A172 (cell line): Measurements from ENCODE around the gene KDM3B. TPM values are rescaled to one million over a fixed set of nuclear protein-coding genes. Genes with fewer than 3 reads are reported as not detected.

ENCODE experiments used
- DNase-seq: peaks from one replicate; pipeline ENCODE4 v3.0.0-alpha.2; 2015; ENCODE audit warnings: low spot score
- total RNA-seq: library from RNA; depleted of rRNA; stranded (reverse); fragments of >200 nt; shearing (Covaris generic); gene quantifications from 2 replicates; pipeline ENCODE4 v1.2.3, GENCODE V29; 2014

KDM3B gene
- total RNA-seq, 1 experiment from 2014 or later, result 45.5 TPM

DNA sequence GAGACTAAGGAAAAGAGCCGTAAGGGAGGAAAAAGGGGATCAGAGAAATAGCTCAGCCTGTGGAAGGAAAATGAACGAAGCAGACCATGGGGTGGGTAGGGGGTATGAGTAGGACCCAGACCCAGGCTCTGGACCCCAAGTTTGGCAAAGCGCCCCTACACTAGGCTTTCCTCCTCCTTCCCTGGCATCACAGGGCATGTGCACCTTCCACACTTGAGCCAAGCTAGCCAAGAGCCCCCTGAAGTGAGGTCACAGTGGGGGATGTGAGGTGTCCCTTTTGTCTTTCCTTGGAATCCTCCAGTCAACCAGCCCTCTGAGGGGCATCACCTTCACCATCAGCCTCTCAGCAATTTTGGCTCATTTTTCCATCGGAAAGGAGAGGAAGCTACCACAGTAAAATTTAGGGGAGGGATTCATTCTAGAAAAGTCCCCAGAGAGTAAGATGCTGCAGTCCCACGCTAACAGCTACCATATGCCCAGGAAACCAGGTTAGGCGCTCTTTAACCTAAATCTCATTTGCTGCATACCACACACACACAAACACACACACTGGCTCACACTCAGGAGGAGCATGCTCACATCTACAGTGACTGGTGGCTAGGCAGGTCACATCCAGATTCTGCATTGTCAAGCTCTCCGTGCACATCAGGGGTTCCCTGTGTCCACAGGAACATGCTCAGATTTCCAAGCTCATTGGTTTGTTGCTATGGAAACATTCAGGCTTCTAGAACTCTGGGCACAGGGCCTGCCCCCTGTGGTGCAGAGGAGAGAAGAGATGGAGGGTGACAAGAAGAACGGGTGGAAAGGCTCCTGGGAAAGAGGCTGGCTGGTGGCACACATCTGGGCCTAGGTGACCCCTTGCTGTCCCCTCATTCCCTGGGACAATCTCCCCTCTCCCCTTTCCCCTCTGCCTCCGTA is 96.3 kb downstream of the KDM3B start:
- DNase-seq, result peak; percentile 49

DNA sequence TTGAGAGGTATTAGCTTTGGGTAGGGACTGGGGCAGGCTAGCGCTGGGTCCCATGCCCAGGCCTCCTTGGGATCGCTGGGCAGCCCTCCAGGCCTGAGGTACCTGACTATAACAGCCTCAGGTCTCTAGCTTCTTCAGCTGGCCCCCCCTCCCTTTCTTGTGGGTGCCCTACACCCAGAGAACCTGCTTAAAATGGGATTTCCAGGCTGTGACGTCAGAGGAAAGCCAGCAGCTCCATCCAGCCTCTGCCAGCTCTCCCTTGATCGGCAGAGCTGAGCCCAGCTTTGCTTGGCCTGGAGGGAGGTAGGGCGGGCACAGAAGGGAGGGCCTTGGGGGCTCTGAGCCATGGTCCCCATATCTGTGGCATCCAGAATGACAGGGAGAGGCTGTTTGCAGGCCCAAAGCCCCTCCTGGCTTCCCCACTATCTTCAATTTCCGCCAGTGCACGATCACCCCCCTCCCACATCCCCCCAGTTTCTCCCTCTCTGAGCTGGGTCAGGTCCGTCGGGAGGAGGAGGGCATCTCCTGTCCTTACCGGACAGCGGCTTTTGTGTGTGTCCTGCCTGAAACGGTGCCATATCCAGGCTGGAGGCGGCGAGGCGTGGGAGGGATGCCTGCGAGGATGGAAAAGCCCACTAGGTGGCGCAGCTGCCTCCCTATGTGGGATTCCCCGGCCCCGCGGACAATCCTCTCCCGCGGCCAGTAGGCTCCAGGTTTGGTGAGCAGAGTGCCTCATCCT is 97.2 kb downstream of the KDM3B start:
- DNase-seq, result peak; percentile 86

DNA sequence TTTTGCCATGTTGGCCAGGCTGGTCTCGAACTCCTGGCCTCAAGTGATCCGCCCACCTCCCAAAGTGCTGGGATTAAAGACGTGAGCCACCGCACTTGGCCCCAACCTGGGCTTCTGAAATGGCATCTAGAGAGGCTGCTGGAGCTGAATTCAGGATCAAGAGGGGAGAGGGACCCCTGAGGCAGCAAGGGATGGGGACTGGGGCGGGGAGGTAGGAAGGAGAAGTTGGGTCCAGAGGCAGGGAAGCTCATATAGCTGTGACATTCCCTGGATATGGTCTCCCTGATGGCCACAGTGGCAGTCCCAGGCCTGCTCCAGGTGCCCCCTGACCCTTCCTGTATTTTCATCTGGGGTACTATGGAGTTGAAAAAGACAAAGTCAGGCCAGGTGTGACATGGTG is 98.5 kb downstream of the KDM3B start:
- no peak for DNase-seq

DNA sequence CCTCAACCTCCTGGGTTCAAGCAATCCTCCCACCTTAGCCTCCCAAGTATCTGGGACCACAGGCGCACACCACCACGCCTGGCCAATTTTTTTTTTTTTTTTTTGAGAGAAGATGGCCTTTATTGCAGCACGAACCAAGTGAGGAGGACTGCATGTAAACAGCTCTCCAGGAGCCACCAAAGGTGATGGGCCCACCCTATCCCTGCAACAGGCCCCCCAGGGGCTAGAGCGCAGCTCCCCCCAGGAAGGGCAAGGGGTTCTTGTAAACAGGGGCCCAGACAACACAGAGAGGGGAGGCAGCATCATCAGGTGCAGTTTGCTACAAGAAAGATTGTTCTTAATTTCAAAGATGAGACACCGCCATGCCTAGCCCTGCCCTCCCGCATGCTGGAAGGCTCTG is 100.2 kb downstream of the KDM3B start:
- no peak for DNase-seq

DNA sequence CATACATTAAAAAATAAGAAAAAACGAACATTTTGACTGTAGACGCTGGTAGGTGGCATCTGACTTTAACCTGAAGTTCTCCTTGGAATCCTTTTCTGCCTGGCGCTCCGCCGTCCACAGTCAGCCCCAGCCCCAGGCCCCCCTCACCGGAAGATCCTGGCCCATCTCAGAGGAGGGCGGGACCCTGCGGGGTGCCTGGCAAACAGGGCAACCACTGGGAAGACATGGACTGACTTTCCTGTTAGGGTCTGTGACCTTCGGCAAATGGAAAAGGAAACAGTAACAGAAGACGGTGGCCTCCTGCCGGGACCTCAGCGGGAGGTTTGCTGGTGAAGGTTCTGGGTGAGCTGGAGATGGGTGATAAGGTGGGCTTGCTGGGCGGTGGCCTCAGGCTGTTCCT is 101.1 kb downstream of the KDM3B start:
- no peak for DNase-seq

DNA sequence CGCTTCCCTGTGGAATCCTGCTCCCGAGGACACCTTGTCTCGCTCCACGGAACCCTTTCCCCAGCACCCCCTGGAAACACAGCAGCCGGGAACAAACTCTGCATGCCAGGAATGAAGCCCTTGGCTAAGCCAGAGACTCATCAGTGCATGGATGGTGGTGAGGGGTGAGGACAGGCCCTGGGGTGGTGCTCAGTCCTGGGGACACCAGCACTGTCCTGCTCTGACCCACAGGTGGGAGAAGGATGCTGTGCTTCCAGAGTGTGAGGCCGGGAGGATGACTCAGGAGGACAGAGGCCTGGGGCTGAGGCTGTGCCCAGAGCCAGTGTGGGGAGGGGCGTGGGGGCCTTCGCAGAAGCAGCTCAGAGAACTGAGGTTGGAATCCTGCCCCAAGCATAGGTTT is 101.6 kb downstream of the KDM3B start:
- DNase-seq, result no peak

DNA sequence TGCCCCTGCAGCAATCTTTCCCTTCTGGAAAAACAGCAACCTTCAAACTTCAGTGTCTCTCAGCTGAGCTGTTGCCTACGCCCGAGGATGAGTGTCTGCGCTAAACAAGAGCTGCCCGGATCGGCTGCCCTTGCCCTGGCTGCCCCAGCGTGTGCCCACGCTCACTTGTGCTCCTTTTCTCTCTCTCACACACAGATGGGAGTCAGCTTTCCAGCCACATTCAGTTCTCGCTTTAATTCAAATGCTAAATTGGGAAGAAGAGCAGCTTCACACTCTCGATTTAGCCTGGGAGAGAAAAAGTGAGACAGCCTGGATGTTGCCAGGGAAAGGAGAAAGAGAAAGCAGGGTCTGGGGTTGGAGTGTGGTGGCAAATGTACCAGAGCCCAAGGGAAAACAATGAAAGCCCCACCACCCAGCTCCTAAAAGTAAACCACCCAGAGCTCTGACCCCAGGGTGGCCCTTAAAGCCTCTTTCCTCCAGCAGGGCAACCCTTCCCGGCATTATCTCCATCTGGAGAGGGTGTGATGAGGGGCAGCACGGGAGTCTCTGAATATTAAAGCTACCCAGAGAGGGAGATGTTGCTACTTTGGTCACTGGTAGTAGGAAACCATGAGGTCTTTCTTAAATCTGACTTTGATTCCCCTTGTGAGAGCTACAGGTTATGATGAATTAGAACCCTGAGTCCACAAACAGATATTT is 102.9 kb downstream of the KDM3B start:
- no peak for DNase-seq

DNA sequence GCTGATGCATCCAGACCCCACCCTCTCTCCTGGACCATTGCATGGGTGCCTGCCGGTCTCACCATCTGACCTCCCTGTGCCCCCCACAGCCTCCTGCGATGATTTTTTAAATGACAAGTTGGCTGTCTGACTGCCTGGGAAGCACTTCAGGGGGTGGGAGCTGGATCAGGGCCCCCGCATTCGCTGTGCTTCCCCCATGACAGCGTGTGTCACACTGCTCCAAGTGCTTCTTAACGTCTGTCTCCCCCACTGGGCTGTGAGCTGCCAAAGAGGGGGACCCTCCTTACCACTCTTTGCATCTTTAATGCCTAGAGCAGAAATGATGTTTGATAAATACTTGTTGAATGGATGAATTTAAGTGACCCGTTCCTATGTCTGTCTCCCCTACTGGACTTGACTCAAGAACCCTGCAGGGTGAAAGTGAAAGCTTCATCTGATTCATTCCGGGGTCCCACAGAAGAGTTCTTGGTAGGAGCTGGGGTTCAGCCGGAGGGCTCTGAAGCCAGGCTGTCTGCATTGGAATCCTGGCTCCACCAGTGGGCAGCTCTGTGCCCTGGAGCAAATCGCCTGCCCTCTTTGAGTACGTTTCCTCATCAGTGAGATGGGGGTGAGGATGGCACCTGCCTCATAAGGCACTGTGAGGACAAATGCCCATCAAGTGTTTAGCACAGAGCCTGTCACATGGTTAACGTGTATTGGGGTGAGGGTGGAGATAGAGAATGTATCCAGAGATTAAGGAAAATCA is 105.2 kb downstream of the KDM3B start:
- no peak for DNase-seq

DNA sequence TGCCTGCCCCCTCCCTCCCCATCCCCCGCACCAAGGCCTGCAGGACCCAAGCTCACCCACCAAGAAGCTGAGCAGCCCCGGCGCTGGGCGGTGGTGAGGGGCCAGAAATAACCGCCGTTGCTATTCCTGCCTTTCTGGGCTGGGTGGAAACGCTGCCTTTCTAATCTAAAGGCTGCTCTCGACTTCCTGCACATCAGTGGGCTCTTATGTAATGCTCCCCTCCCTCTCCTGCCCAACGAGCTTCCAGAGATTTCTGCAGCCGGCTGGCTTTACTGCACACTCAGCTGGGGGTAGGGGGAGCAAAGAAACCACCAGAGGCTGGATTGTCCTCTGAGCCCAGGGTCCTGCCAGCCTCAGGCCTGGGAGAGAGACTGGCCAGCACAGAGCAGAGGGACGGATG is 105.9 kb downstream of the KDM3B start:
- DNase-seq, result no peak

DNA sequence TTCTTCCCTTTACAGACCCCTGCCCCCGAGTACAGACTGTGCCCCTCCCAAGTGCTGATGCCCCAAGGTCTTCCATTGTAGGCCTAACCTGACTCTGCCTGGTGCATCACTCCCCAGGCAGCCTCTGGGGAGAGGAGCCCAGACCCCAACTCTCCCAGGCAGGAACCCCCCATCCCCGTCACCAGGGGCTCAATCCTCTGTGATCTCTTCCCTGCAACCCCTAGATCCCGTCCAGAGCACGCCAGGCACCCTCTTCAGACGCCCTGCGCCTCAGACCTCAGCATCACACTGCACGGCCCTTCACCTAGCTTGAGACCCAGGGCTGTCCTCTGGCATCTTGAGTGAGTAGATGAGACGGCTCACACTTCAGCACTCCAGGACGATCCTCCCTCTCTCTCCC is 106.4 kb downstream of the KDM3B start:
- no peak for DNase-seq

DNA sequence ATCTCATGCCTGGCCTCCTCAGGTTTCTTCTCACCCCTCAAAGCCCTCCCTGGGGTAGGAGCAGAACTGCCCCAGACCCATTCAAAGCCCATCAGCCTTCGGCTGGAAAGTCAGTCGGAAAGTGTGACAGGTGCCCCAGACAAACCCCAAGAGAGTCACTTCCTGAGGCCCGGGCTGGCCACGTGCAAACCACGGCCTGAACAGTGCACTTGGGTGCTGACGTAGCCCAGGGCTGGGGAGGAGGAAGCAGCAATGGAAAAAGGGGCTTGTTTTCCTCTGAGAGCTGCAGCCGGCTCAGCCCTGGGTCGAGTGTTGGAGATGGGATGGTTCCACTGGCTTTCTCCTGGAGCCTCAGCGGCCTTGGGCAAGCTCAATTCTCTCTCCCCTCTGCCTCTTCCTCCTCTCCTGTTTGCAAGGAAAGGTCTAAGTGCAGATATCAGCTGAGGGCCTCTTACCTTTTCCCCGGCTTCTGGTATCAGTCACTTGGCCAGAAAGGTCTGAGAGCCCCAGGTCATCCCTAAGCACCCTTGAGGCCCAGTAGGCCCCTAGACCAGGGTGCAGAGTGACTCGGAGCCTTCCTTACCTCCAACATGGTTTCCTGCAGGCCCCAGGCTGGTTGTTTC is 106.9 kb downstream of the KDM3B start:
- no peak for DNase-seq

DNA sequence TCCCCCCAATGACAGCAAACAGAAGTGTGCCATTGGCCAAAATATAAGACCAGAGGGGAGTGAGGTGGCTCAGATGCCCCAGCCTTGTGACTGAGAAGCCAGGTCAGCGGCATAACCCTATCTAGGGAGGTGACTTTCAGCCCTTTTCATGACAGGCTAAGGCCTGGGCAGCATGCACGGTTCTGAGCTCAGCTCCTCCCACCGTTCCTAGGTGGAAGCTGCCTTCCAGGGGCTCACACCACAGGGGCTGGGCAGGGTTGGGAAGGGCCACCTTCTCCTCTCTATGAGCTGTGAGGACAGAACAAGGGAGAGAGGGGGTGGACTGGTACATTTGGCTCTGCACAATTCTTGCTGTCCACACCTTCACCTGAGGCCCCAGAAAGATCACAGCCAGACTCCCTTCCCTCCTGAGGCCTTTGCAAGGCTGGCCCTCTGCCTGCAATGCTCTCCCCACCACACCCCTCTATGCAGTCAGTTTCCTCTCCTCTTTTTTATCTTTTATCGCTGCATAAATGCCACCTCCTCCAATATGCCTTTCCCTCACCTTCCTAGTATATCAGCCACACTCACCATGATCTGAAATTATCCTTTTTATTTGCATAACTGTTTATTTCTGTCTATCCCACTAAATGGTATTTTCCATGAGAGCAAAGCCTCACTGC is 107.7 kb downstream of the KDM3B start:
- no peak for DNase-seq

DNA sequence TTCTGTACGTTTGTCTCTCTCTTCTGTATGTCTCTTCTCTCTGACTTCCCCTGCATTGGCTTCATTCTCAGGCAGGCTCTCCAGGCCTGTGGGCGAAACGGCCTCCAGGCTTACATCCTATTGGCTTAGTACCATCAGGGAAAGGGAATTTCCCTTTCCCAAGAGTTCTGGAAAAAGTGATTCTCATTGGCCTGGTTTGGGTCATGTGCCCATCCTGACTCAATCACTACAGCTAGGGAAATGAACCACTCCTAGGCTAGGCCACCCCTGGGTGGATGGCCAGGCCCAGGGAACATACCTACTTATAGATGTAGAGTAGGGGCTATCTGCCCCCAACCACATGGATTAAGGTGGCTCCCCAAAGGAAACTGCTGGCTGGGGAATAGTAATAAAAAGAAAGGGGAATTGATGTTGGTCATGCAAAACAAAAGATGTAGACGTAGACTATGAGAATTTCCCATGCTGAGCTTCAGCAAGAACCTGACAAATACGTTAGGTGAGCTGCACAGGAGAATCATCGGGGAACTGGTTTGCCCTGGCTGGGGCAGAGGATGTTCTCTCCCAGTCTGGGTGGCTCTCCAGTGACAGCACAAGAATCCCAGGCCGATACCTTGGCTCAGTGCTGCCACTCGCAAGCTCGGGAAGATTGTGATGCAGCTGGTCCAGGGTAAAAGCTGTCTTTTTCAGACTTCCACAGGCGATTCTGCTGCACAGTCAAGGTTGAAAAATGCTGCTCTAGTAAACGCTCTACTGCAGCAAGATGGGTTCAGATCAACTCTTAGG is 109.0 kb downstream of the KDM3B start:
- DNase-seq, result peak; percentile 84

DNA sequence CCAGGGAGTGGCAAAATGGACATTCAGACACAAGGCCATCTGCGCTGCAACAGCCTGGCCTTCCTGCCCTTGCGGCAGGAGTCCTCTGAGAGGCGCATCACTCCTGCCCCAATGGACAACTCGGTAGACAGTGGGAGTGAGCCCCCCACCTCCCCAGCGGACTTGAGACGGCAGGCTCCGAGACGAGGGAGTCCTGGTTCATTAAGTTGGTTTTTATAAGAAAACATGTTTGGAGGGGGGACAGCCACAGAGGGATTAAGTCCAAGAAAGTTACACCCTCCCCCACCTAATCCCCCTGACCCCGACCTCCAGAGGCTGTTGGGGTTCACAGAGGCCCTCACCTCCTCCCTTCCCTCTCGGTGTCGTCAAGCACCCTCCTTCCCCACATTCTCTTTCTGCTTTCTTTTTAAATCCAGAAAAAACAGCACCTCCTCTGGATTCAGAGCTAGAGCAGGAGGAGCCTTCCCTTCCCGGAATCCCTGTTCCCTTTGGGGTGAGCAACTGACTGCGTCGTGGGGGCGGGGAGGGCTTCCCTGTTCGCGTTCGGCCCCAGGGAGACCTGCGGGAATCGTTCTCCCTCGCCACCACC is 111.0 kb downstream of the KDM3B start:
- no peak for DNase-seq

DNA sequence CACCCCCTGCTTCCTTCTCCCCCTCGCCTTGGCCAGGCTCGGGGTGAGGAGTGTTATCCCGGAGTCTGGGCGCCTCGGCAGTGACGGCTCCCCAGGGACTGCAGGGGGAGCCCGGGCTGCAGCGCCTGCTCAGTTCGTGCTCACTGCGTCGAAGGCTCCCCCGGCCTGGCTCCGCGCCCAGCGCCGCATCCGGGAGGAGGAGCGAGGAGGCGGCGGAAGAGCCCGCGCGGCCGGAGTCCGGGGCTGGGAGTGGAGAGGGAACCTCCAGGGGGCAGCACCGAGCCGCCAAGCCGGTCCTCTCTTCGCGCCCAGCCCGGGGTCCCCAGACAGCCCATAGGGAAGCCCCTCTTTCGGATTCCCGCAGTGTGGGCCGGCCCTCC is 111.5 kb downstream of the KDM3B start:
- DNase-seq, result peak; percentile 89

DNA sequence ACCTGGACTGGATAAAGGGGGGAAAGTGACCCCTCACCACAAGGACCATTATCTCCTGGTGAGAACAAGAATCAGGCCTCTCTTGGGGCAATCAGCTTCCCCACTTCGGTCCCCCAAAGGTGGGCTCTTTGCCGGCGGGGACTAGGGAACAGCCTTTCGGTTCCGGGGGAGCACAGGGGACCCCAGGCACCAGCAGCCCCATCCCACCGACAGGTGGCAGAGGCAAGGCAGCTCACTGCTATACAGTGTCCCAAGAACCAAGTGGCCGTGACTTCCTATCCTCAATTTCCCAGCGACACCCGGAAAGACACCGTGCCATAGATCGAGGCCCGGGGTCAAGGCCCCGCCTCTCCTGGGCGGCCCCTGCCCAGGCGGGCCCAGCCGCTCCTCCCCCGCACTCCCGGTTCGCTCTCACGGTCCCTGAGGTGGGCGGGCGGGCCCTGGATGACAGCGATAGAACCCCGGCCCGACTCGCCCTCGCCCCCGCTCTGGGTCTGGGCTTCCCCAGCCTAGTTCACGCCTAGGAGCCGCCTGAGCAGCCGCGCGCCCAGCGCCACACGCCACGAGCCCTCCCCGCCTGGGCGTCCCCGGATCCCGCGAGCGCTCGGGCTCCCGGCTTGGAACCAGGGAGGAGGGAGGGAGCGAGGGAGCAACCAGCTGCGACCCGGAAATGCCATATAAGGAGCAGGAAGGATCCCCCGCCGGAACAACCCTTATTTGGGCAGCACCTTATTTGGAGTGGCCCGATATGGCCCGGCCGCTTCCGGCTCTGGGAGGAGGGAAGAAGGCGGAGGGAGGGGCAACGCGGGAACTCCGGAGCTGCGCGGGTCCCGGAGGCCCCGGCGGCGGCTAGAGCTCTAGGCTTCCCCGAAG is 112.1 kb downstream of the KDM3B start:
- peak; percentile 99 for DNase-seq

DNA sequence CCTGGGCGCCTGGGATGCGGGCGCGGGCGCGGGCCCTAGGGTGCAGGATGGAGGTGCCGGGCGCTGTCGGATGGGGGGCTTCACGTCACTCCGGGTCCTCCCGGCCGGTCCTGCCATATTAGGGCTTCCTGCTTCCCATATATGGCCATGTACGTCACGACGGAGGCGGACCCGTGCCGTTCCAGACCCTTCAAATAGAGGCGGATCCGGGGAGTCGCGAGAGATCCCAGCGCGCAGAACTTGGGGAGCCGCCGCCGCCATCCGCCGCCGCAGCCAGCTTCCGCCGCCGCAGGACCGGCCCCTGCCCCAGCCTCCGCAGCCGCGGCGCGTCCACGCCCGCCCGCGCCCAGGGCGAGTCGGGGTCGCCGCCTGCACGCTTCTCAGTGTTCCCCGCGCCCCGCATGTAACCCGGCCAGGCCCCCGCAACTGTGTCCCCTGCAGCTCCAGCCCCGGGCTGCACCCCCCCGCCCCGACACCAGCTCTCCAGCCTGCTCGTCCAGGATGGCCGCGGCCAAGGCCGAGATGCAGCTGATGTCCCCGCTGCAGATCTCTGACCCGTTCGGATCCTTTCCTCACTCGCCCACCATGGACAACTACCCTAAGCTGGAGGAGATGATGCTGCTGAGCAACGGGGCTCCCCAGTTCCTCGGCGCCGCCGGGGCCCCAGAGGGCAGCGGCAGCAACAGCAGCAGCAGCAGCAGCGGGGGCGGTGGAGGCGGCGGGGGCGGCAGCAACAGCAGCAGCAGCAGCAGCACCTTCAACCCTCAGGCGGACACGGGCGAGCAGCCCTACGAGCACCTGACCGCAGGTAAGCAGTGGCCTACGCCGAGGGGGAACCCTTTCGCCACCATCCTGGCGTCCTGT is 113.0 kb downstream of the KDM3B start, which contains the start of gene EGR1:
TSS of gene EGR1 (plus strand) at position 219 of the 864 bp plus-strand sequence. CDS start at position 502, 283 bp downstream.
- DNase-seq, result peak; percentile 84
